Measurements from ENCODE around the gene TUBA4A. TPM values are rescaled to one million over a fixed set of nuclear protein-coding genes. Genes with fewer than 3 reads are reported as not detected.

The TUBA4A gene
- total and polyA plus RNA-seq, 2 of the 8 experiments (the other 6 are each of a cell fraction or from before 2014, with no cell fraction given) = 67.3 to 172 TPM

- Histone ChIP-seq H3K9me3 (ENCODE audit: insufficient read depth in 2 of 2, low read depth in 1 of 2, low read length in 1 of 2) (no peaks in the 10 kb centered on the region), H2BK15ac (ENCODE audit: low read length) (no peak overlapping the region), H3K4me3 (ENCODE audit: extremely low read depth in 1 of 4, insufficient read depth in 2 of 4, low read depth in 3 of 4, low read length in 4 of 4) (no peak overlapping the region), H3K27ac (ENCODE audit: low read depth, low read length) (no peak overlapping the region), H3K27me3 (replicated peaks in 1 of 4; ENCODE audit: control insufficient read depth in 3 of 4, extremely low read depth in 1 of 4, insufficient read depth in 3 of 4, low read length in 3 of 4) (peaks cover 0 to 3% (median 0%) of the 10 kb centered on the region in 4 experiments; a peak in 2 of 7 replicates), H3K36me3 (ENCODE audit: control insufficient read depth in 2 of 4, insufficient read depth in 4 of 4, low read length in 3 of 4) (no peaks in the 10 kb centered on the region), H2BK20ac (ENCODE audit: low read length) (no peak overlapping the region), H4K91ac (replicated peaks; ENCODE audit: insufficient read length, low read length) (no peak overlapping the region), H3K18ac (ENCODE audit: extremely low read depth, low read length) (no peak overlapping the region), H3K79me2 (ENCODE audit: control insufficient read depth in 1 of 2, insufficient read depth in 2 of 2, low read length in 2 of 2) (no peaks in the 10 kb centered on the region), H3K4ac (replicated peaks; ENCODE audit: insufficient read length, low read depth, low read length) (no peak overlapping the region), H3K23ac (ENCODE audit: insufficient read length) (no peak overlapping the region), H2AFZ (ENCODE audit: low read length) (no peak overlapping the region), H2BK5ac (ENCODE audit: low read depth, low read length) (no peak overlapping the region), H4K5ac (ENCODE audit: insufficient read length, low read depth, low read length) (no peak overlapping the region), H2BK12ac (ENCODE audit: low read depth, low read length) (no peak overlapping the region), H3K14ac (ENCODE audit: insufficient read length) (no peak overlapping the region), H3K4me2 (ENCODE audit: insufficient read depth in 1 of 2, low read depth in 2 of 2, low read length in 2 of 2) (no peak overlapping the region), H4K20me1 (replicated peaks in 1 of 2; ENCODE audit: control insufficient read depth in 1 of 2, insufficient read depth in 2 of 2, low read length in 2 of 2) (no peaks in the 10 kb centered on the region), H3K23me2 (ENCODE audit: low read depth, low read length) (no peaks in the 10 kb centered on the region), H2BK120ac (replicated peaks; ENCODE audit: low read depth, low read length) (no peak overlapping the region), H2AK5ac (ENCODE audit: low read depth, low read length) (no peak overlapping the region), H4K8ac (ENCODE audit: extremely low read depth, insufficient read depth, low read length) (no peak overlapping the region), H3K79me1 (ENCODE audit: low read depth, low read length) (no peaks in the 10 kb centered on the region), H3K4me1 (replicated peaks in 1 of 4; ENCODE audit: control insufficient read depth in 3 of 4, insufficient read depth in 4 of 4, low read length in 3 of 4) (no peaks in the 10 kb centered on the region), H3K9ac (replicated peaks in 1 of 4; ENCODE audit: extremely low read depth in 1 of 4, low read depth in 3 of 4, low read length in 3 of 4) (no peak overlapping the region), H3K56ac (replicated peaks; ENCODE audit: insufficient read length, low read depth, low read length) (no peak overlapping the region)
- ChIA-PET POLR2A (ENCODE audit: partially characterized antibody) (no interaction called here), CTCF (ENCODE audit: partially characterized antibody) (interaction anchor here (1.0 to 4.9 kb wide), 3 partner anchors 9 to 39 kb away, joined by 3 to 25 read pairs (median 6); partner anchors contain the start of genes ANKZF1, ATG9A and DNAJB2)
- FAIRE-seq = no peak
- 80% methylated on average over 2 of the region's 2 CpGs; no CpG with 5 or more reads in 1 of the 2 experiments for WGBS, 2 experiments (ENCODE audit: extremely low coverage in 1 of 2, insufficient coverage in 1 of 2, insufficient read length in 1 of 2, insufficient replicate concordance in 2 of 2, low coverage in 1 of 2, low lambda C conversion rate in 2 of 2, missing lambda C conversion rate in 1 of 2)
- no peak for DNase-seq (ENCODE audit: low read depth in 1 of 2, low spot score in 2 of 2)
- TF ChIP-seq CBX8 (IDR thresholded peaks at IDR 0.05; ENCODE audit: borderline replicate concordance, low read depth, low read length) = no peak
- TF ChIP-seq HDAC2 (IDR thresholded peaks at IDR 0.05; ENCODE audit: borderline replicate concordance in 1 of 2, low read depth in 2 of 2, low read length in 2 of 2) = no peak
- no peak for TF ChIP-seq TBP (IDR thresholded peaks at IDR 0.05; ENCODE audit: low read depth, low read length)
- no peak for TF ChIP-seq KDM4A (IDR thresholded peaks at IDR 0.05; ENCODE audit: low read depth, low read length, severe bottlenecking)
- no peak for TF ChIP-seq RNF2 (IDR thresholded peaks at IDR 0.05; ENCODE audit: borderline replicate concordance, low read depth, low read length, missing control alignments, poor library complexity, severe bottlenecking)
- no peak for TF ChIP-seq SRF (IDR thresholded peaks at IDR 0.05; ENCODE audit: low read depth, low read length)
- no peak for TF ChIP-seq ZNF274 (IDR thresholded peaks at IDR 0.05; ENCODE audit: borderline replicate concordance, extremely low read depth, low read length)
- no peak for TF ChIP-seq RBBP5 (IDR thresholded peaks at IDR 0.05; ENCODE audit: borderline replicate concordance, low read depth, low read length)
- TF ChIP-seq GABPA (IDR thresholded peaks at IDR 0.05; ENCODE audit: borderline replicate concordance, insufficient read depth, low read length) = no peak
- no peak for TF ChIP-seq CTCF (IDR thresholded peaks at IDR 0.05; ENCODE audit: control extremely low read depth in 1 of 3, insufficient read depth in 1 of 3, low read depth in 1 of 3, low read length in 3 of 3)
- TF ChIP-seq CREB1 (IDR thresholded peaks at IDR 0.05) = no peak
These were observed 14.6 kb upstream of the TUBA4A start for GRCh38 chr2:219268294-219268693.

Data from H1 (cell line).